GM08714 (cell line): ENCODE results near the gene TNFAIP8L2.
A peak's percentile ranks its signal among the peaks of the same experiment; 100 is the strongest.

ENCODE experiments used
- H3K4me3 ChIP-seq: fragments of 200-500 bp; sonication (Bioruptor generic); 2 replicates; pipeline ENCODE4 v1.5.1; 2014; ENCODE audit warnings: mild to moderate bottlenecking, low read length, inconsistent platforms
- ZNF274 ChIP-seq: IDR thresholded peaks from 2 replicates; pipeline ENCODE4 v1.6.1; 2012; ENCODE audit warnings: mild to moderate bottlenecking, low read depth, low read length

TNFAIP8L2 gene

GRCh38 chr1:151156515-151156819 lies at the start of gene TNFAIP8L2:
TSS of gene TNFAIP8L2 (plus strand) at chr1:151156649. CDS start at chr1:151158698, 2,049 bp downstream.
- no peak for TF ChIP-seq ZNF274
- peak within 1 kb of the TSS; percentile 86 for H3K4me3 ChIP-seq

GRCh38 chr1:151106894-151107293 lies 49.6 kb upstream of the TNFAIP8L2 start:
- no peak overlapping the region for H3K4me3 ChIP-seq
- no peak for TF ChIP-seq ZNF274

GRCh38 chr1:151108331-151108730 lies 48.1 kb upstream of the TNFAIP8L2 start:
- TF ChIP-seq ZNF274 = no peak
- no peak overlapping the region for H3K4me3 ChIP-seq

GRCh38 chr1:151113877-151114276 lies 42.6 kb upstream of the TNFAIP8L2 start:
- no peak for TF ChIP-seq ZNF274
- no peak overlapping the region for H3K4me3 ChIP-seq

- TF ChIP-seq ZNF274 = no peak
- H3K4me3 ChIP-seq = no peak overlapping the region
Measured at GRCh38 chr1:151124763-151125403, 31.6 kb upstream of the TNFAIP8L2 start.

GRCh38 chr1:151128800-151129199 lies 27.6 kb upstream of the TNFAIP8L2 start:
- TF ChIP-seq ZNF274 = no peak
- no peak overlapping the region for H3K4me3 ChIP-seq

GRCh38 chr1:151130987-151131586 lies 25.4 kb upstream of the TNFAIP8L2 start:
- H3K4me3 ChIP-seq = peak overlapping the region; percentile 18; the same call in 1 of the 2 replicates
- TF ChIP-seq ZNF274 = no peak

GRCh38 chr1:151131701-151132334 lies 24.6 kb upstream of the TNFAIP8L2 start:
- no peak for TF ChIP-seq ZNF274
- peak overlapping the region; percentile 18; the same call in 1 of the 2 replicates for H3K4me3 ChIP-seq

- no peak overlapping the region for H3K4me3 ChIP-seq
- no peak for TF ChIP-seq ZNF274
Measured at GRCh38 chr1:151132335-151133017, 24.0 kb upstream of the TNFAIP8L2 start.

- no peak overlapping the region for H3K4me3 ChIP-seq
- TF ChIP-seq ZNF274 = no peak
Measured at GRCh38 chr1:151133018-151133806, 23.2 kb upstream of the TNFAIP8L2 start.

GRCh38 chr1:151134396-151134795 lies 22.1 kb upstream of the TNFAIP8L2 start:
- TF ChIP-seq ZNF274 = no peak
- no peak overlapping the region for H3K4me3 ChIP-seq

- H3K4me3 ChIP-seq = no peak overlapping the region
- TF ChIP-seq ZNF274 = no peak
Measured at GRCh38 chr1:151134991-151135390, 21.5 kb upstream of the TNFAIP8L2 start.

- no peak overlapping the region for H3K4me3 ChIP-seq
- no peak for TF ChIP-seq ZNF274
Measured at GRCh38 chr1:151135433-151136385, 20.7 kb upstream of the TNFAIP8L2 start.
